ENCODE data around the gene DEFB132. TPM values are rescaled to one million over a fixed set of nuclear protein-coding genes. Genes with fewer than 3 reads are reported as not detected.

The DEFB132 gene
- total RNA-seq, 2 experiments from 2014 or later, result not detected

DNA sequence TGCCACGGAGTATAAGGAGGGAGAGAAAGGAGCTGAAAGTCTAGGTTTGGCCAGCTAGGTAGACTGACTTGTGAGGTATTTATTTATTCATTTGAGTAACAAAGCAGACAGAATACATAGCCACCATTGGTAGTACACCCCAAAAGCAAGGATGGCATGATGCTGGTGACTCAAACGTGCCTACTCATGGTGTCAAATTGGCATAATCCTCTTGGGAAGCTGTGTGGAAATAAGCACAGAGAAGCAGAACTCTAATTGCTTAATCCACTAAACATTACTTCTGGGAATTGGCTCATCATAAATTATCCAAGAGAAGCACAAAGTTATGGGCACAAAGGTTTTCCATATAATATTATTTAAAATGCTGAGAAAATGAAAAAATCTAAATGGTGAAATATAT is 2.5 kb downstream of the DEFB132 start:
- intact Hi-C loops (cut with micrococcal nuclease), result no loop called here
- H3K4me1 Mint-ChIP-seq (ENCODE audit: low read depth), result peaks cover 10% of the 10 kb centered on the region
- H3K9me3 Mint-ChIP-seq, result no peaks in the 10 kb centered on the region
- TF ChIP-seq, protein P1, sequence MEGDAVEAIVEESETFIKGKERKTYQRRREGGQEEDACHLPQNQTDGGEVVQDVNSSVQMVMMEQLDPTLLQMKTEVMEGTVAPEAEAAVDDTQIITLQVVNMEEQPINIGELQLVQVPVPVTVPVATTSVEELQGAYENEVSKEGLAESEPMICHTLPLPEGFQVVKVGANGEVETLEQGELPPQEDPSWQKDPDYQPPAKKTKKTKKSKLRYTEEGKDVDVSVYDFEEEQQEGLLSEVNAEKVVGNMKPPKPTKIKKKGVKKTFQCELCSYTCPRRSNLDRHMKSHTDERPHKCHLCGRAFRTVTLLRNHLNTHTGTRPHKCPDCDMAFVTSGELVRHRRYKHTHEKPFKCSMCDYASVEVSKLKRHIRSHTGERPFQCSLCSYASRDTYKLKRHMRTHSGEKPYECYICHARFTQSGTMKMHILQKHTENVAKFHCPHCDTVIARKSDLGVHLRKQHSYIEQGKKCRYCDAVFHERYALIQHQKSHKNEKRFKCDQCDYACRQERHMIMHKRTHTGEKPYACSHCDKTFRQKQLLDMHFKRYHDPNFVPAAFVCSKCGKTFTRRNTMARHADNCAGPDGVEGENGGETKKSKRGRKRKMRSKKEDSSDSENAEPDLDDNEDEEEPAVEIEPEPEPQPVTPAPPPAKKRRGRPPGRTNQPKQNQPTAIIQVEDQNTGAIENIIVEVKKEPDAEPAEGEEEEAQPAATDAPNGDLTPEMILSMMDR (IDR thresholded peaks at IDR 0.05), result no peak
- no peaks in the 10 kb centered on the region for H3K36me3 Mint-ChIP-seq (ENCODE audit: low read depth)
- no peak for DNase-seq
- ATAC-seq, result no peak
- no peak overlapping the region for H3K27ac Mint-ChIP-seq
- CTCF ChIA-PET, result interaction anchor here (0.6 to 3.2 kb wide), 3 partner anchors 33 to 71 kb away, joined by 3 to 11 read pairs (median 5); partner anchors contain the start of gene DEFB129
- peaks cover 2% of the 10 kb centered on the region for H3K27me3 Mint-ChIP-seq
- H3K4me3 Mint-ChIP-seq, result no peak overlapping the region
- POLR2A ChIA-PET, result no interaction called here

DNA sequence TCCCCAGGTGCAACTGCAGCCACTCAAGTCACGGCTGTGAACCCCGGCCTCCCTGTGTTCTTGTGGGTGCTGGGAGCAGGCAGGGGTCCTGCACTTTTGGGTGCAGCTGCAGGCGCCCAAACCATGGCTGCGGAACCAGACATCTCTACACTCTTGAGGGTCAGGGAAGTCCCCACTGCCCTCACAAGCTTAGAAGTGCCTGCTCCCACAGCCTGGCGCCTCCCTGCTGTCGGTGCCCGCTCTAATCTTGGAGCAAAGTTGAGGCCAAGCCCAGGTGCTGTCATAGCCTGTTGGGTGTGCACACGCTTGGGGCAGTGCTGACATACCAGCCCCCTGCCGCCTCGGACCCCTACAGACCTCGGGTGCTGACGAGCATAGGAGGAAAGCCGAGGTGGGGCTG is 6.2 kb downstream of the DEFB132 start:
- ATAC-seq, result no peak
- Mint-ChIP-seq H3K27ac (no peak overlapping the region), H3K9me3 (no peaks in the 10 kb centered on the region), H3K4me1 (ENCODE audit: low read depth) (peaks cover 14% of the 10 kb centered on the region), H3K36me3 (ENCODE audit: low read depth) (no peaks in the 10 kb centered on the region), H3K4me3 (no peak overlapping the region), H3K27me3 (peaks cover 4% of the 10 kb centered on the region)
- TF ChIP-seq, protein P1 (IDR thresholded peaks at IDR 0.05), result no peak
- ChIA-PET POLR2A (interaction anchor here (1.2 kb wide), 1 partner anchor 19 kb away, joined by 3 read pairs; no protein-coding TSS in a partner anchor), CTCF (interaction anchor here (1.7 to 4.9 kb wide), 3 partner anchors 48 to 126 kb away, joined by 4 to 45 read pairs (median 34); no protein-coding TSS in a partner anchor)
- intact Hi-C loops (cut with micrococcal nuclease), result no loop called here
- no peak for DNase-seq

DNA sequence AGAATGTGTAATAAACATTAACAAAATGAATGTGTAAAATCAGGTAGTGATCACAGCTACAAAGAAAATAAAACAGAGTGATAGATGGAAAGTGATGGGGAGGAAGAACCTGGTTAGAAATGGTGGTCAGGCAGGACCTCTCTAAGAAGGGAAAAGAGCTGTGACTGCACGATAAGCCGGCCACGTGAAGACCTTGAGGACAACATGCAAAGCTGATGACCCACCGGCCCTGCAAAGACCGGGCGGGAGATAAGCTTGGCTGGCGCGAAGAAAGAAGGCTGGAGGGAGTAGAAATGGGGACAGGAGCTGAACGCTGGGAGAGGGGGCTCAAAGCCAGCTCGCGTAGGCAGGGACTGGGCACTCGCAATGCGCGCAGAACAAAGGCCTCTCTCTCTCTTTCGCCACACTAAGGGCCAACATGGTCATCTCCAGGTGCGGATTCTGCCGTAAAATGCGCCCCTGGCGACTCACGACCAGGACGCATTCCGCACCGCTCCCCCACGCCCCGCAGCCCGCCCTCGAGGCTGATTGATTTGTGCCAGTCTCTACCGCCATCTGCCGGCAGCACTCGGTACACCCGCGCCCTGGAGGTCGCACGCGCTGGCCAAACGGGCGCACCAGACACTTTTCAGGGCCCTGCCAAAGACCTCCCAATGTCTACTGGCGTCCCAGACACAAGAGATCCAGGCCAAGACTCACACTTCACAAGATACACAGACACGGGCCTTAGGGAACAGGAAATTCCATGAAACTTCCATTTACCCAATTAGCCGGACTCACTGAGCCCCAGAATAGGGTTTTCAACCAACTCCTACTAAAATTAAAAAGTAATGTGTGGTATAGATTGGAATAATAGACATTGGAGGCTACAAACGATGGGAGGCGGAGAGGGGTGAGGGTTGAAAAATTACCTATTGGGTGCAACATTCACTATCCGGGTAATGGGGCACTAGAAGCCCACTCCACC is 9.4 kb downstream of the DEFB132 start:
- H3K27ac Mint-ChIP-seq, result peak overlapping the region; percentile 30
- TF ChIP-seq, protein P1 (IDR thresholded peaks at IDR 0.05), result peak; percentile 95
- H3K4me3 Mint-ChIP-seq, result peak overlapping the region; percentile 71
- H3K36me3 Mint-ChIP-seq (ENCODE audit: low read depth), result no peaks in the 10 kb centered on the region
- peaks cover 10% of the 10 kb centered on the region for H3K4me1 Mint-ChIP-seq (ENCODE audit: low read depth)
- intact Hi-C loops (cut with micrococcal nuclease), result loop anchor here (2.0 kb wide), 1 partner anchor 58 kb away; no protein-coding TSS in a partner anchor
- peaks cover 4% of the 10 kb centered on the region for H3K27me3 Mint-ChIP-seq
- DNase-seq (peak; percentile 96), ATAC-seq (peak; percentile 99)
- ChIA-PET CTCF (interaction anchor here (0.7 to 4.9 kb wide), 31 partner anchors 10 to 164 kb away, joined by 3 to 45 read pairs (median 6); partner anchors contain the start of genes DEFB129 and DEFB132), POLR2A (interaction anchor here (1.1 kb wide), 1 partner anchor 57 kb away, joined by 5 read pairs; no protein-coding TSS in a partner anchor)
- no peaks in the 10 kb centered on the region for H3K9me3 Mint-ChIP-seq

DNA sequence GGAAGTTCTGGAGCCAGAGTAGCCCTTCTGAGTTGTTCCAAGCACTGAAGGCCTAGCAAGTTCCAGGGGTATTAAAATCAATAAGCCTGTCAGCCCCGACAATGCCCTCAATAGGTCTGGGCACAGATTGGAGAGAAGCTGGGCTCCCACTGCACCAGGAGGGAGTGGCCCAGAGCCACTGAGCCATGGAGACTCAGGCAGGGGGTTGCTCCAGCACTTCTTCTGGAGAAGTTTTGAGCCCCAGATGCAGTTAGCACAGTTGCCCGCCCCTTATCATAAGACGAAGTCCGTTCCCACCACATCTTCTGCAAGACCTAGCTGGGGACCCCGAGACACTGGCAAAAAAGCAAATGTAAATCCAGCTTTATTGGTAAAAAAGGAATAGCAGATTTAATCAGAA is 13.0 kb downstream of the DEFB132 start:
- ATAC-seq (no peak), DNase-seq (no peak)
- Mint-ChIP-seq H3K27me3 (peaks cover 4% of the 10 kb centered on the region), H3K4me1 (ENCODE audit: low read depth) (peaks cover 10% of the 10 kb centered on the region), H3K4me3 (no peak overlapping the region), H3K9me3 (no peaks in the 10 kb centered on the region), H3K36me3 (ENCODE audit: low read depth) (no peaks in the 10 kb centered on the region), H3K27ac (no peak overlapping the region)
- TF ChIP-seq, protein P1 (IDR thresholded peaks at IDR 0.05), result no peak
- ChIA-PET POLR2A (no interaction called here), CTCF (interaction anchor here (2.0 kb wide), 1 partner anchor 55 kb away, joined by 4 read pairs; no protein-coding TSS in a partner anchor)
- intact Hi-C loops (cut with micrococcal nuclease), result no loop called here

DNA sequence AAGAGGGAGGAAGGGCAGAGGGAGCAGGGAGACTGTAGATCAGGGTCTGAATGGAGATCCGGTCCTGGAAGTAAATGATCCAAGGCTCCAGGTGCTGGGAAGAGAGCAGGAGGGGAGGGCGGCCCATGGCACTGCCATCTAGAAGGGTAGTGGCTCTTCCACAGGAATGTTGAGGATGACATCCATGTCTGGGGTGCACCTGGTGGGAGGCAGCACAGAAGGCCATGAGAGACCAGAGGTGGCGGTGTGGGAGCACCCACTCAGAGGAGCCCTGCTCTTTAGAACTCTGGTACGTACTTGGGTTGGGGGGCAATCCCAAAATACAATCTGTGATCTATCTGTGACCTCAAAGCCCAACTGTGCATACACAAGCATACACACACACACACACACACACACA is 13.5 kb downstream of the DEFB132 start:
- Mint-ChIP-seq H3K36me3 (ENCODE audit: low read depth) (no peaks in the 10 kb centered on the region), H3K4me1 (ENCODE audit: low read depth) (peaks cover 10% of the 10 kb centered on the region), H3K4me3 (no peak overlapping the region), H3K27ac (no peak overlapping the region), H3K27me3 (peaks cover under 1% of the 10 kb centered on the region), H3K9me3 (no peaks in the 10 kb centered on the region)
- TF ChIP-seq, protein P1 (IDR thresholded peaks at IDR 0.05), result no peak
- no peak for DNase-seq
- CTCF ChIA-PET, result no interaction called here
- no peak for ATAC-seq
- POLR2A ChIA-PET, result no interaction called here
- intact Hi-C loops (cut with micrococcal nuclease), result no loop called here

Data from activated CD8-positive, alpha-beta T cell treated with anti-CD3 and anti-CD28 coated beads for 36 hours (primary cell).